HG03575 (cell line): ENCODE measurements around the gene BLID.

ENCODE experiments used
- ATAC-seq: cut with Tn5 transposase; IDR thresholded peaks from one replicate; pipeline ENCODE4 v1.9.1; 2021; ENCODE audit not compliant: unreplicated experiment, insufficient number of reproducible peaks, low FRiP score; ENCODE audit errors: extremely low read depth

BLID gene

GRCh38 chr11:122115524-122116379 lies at the start of gene BLID:
TSS of gene BLID (minus strand) at chr11:122116215. CDS start at chr11:122115922, 293 bp downstream.
- no peak for ATAC-seq

GRCh38 chr11:122163053-122163819 lies 47.2 kb upstream of the BLID start:
- no peak for ATAC-seq

DNA sequence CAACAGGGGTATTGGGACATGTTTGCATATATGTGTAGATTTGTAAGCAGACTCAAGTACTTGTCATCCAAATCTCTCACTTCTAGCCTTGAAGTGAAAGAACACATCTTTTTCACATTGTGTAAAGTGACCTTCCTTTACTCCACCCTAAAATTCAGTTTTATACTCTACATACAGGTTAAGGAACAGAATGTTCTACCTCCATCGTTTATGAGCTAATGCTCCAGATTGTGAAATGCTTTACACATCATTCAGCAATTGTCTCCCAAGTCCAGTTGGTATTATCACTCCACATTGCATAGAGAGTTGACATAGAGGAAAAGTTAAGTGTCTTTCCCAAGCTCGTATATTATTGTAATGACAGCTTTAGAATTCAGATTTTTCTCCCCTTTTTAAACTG lies 46.1 kb upstream of the BLID start:
- ATAC-seq = no peak

DNA sequence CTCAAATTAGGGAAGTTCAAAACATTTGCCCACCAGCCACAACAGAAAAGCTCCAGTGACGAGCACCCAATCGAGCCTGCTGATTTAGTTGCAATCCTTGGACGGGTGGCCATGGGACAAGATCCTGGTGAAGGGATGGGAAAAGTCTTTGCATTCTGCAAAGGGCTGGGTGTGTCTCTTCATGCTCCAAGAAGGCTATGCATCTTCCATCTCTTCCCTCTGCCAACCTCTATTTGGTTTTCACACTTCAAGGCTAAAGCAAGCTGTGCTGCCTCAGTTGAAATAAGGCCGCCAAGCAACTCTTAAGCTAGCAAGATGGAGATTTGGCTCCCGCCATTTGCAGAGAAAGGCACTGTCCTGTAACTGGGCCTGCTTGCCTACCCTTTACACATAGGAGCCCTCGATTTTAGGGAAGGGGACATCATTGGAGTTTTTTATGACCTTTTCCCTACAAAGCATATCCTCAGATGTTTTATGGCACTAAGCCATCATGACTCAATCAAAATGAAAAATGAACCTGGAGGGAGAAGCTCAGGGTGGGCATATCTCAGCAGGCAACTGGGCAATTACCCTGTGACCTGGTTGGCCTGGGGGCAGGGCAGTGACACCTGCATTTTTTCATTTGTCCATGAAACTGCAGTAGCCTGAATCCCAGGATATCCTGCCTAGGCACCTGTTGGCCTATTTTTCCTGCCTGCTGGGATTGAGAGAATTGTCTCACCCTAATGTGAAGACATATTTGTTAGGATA lies 45.0 kb upstream of the BLID start:
- no peak for ATAC-seq

- ATAC-seq = no peak
These were observed 43.8 kb upstream of the BLID start for GRCh38 chr11:122159861-122160260.

DNA sequence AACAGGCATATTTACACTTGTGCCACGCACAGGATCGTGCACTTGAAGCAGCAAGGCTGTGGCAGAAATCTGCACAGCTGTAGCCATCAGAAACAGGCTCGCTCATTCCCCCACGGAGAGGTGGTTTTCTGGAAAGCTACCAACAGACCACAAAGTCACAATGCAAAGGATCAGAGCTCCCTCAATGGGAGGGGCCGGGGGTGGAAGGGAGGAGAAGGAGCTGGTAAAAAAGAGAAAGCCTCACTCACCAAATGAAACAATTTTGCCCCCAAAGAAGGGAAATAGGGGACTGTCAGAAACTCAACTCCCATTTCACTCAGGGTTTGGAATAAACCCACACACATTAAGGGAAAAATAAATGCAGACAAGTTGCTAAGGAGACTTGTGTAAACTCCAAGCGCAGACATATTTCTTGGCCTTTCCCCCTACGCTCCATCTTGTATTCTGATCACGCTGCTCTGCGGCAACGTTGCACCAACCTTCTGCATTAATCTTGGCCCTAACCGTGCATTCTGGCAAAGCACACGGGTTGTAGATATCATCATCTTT lies 43.2 kb upstream of the BLID start:
- no peak for ATAC-seq

DNA sequence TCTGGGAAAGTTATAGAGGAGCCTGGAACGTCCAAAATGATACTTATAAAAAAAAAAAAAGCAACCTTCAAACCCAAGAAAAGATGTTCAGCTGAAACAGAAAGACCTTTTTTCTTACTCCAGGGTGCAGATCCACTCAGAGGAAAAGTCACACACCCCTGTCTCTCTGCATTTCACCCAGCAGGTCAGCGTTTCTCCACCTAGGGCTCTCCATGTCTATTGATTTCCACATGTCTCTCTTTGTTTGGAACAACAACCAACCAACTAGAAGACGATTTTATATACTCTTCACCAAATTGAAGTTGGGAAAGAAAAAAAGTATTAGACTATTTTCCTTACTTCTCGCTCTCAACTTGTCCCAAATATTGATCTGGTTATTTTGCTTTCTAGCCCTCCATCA lies 42.2 kb upstream of the BLID start:
- ATAC-seq = no peak

- ATAC-seq = no peak
These were observed 41.7 kb upstream of the BLID start for GRCh38 chr11:122157653-122158161.

- no peak for ATAC-seq
These were observed 40.9 kb upstream of the BLID start for GRCh38 chr11:122156940-122157382.

DNA sequence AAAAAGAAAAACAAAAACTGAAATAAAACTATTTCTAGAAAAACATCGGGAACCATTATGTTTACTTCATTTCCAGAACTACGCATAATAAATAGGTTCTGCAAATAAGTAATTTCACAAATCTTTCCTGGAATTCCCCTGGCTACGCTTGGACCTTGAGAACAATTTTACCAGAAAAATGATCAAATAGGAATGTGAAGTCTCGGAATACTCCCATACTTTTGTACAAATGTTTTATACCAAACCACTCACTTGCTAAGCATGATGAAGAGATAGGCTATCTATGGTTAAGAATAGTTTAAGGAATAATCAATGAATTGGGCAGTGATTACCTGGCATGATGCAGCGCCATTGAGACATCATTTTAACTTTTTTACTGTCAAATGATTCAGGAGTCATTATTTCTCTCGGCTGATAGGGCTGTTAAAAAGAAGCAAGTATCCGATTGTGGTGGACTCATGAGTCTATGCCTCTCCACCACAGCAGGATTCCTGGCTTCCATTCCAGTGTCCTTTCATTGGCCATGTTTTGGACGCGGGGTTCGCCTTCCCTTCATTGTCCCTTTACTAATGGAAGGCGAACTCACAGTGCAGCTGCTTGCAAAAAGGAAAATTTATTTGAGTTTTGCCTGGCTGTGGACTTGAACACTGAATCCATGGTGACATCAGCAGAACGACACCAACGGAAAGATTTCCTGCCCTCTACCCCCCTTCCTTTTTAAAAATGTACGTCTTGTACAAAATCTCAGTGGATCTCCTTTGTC lies 39.9 kb upstream of the BLID start:
- ATAC-seq = no peak

DNA sequence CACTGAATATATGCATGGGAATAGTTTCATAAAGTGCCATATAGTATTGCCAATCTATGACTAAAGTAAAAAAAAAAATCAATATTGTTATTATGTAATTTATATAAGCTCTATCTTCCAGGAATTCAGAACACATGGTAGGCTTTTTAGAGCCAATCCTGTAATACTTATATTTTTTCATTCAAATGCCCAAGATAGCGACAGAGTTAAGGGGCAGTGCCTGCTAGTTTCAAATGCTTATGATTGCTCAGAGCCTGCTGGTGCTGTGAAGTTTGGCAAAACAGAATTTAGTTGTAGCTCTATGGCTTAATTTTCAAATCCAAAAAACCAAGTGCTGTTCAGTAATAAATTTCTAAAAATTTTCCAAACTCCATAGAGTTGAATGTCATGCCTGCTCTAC lies 39.0 kb upstream of the BLID start:
- no peak for ATAC-seq

GRCh38 chr11:122154227-122154626 lies 38.2 kb upstream of the BLID start:
- ATAC-seq = no peak

DNA sequence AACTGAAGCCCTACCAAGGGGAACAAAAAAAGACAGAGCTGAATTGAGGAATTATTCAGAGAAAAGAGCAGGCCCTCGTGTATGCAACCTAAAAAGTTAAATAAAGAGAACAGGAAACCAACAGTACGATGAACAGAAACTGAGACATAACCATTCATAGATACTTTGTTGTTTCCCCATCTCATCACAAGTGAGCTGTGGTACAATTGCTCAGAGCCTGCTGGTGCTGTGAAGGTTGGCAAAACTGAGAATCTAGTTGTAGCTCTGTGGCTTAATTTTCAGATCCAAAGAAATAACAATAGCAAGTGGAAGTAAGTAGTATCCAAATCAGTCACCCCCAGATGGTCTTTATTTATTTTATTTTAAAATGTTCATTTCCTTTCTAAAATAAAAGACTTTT lies 37.7 kb upstream of the BLID start:
- no peak for ATAC-seq

DNA sequence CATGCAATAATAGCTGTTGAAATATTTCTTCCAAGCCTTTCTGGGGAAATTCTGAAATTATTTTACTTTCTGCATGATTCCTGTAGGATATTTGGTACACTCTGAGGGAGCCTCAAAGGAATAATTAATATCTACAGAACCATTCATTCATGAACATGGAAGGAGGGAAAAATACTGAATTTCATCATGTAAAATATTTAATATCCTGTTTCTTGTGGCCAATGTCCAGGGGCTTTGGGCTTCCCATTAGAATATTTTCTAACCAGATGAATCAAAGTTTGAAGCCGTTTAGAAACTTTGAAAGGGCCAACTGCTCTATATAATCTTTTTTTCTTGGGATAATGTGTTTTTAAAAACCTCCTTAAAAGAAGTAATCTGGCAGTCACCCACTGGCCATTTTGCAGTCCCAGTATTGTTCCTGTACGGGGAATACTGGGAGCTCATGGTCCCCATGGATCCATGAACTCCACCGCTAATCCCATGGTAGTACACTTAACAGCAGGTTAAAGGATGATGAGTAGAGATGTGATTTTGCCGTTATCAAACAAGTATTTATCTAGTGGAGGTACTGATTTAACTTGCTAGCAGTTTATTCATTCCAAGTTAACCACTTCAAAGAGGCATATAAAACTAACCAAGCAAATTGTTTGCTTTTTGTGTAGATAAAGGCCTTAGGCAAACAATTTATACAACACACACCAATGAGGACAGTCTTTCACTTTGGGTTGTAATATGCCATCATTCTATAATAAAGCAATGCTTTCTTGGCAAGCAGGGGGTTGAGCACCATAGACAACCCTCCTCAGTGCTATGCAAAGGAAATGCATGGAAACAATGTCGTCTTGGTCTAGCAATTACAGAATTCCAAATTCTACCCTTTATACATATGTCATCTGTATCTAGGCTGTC lies 34.5 kb upstream of the BLID start:
- no peak for ATAC-seq

DNA sequence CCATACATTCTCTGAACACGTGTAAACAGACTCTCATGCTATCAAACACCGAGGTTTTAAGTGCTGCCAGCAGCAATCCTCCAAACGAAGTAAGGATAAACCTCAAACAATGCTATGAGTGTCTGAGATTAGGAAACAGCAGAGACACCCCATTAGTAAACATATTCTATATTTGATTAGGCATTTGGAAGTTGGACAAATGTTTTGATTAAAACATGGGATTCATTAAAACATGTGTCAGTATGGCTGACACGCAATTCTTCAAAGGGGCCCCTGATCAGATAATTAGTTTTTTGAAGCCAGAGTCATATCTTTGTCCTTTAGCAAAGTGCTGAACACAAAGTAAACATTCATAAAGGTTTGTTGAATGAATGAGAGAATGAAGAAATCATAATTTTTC lies 33.2 kb upstream of the BLID start:
- ATAC-seq = no peak

- ATAC-seq = no peak
These were observed 30.5 kb upstream of the BLID start for GRCh38 chr11:122146475-122146874.

DNA sequence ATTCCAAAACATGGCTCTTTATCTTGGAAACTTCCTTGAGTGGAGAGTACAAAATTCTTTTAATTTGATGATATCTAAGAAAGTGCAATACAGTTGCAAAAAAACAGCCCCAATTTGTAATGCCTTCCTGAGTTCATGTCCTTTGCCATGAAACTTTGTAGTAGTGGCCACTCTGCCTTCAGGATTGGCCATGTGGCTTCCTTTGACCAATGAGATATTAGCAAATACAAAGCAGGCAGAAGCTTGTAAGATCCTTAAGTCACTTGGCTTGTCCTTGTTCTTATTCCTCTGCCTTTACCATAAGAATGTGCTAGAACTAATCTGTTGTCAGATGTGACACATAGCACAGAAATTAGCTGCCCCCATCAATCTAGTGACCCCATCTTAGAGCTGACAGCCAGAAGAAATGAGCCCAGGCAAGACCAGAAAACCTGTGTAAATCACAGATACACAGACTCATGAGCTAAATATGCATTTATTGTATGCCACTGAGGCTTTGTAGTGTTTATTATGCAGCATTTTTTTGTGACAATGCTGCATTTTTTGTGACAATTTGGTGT lies 29.8 kb upstream of the BLID start:
- ATAC-seq = no peak
